Left renal pelvis (tissue), 4 donors: Measurements from ENCODE around the gene DOCK2. TPM values are rescaled to one million over a fixed set of nuclear protein-coding genes. Genes with fewer than 3 reads are reported as not detected.

ENCODE experiments used
- DNase-seq, 4 donors: peaks; one replicate each; pipeline ENCODE4 v3.0.0-alpha.2; 2013; ENCODE audit warnings: low read depth in 4 of 4, low spot score in 3 of 4
- polyA plus RNA-seq, 4 donors: library from polyadenylated mRNA; unstranded; fragments of 120-200 nt; gene quantifications; one replicate each; pipeline ENCODE4 v1.2.1, GENCODE V29; 2013; ENCODE audit not compliant: insufficient read length in 4 of 4

Gene DOCK2
- polyA plus RNA-seq, 4 donors, result 2.7 to 5.8 (median 3.0) TPM

DNA sequence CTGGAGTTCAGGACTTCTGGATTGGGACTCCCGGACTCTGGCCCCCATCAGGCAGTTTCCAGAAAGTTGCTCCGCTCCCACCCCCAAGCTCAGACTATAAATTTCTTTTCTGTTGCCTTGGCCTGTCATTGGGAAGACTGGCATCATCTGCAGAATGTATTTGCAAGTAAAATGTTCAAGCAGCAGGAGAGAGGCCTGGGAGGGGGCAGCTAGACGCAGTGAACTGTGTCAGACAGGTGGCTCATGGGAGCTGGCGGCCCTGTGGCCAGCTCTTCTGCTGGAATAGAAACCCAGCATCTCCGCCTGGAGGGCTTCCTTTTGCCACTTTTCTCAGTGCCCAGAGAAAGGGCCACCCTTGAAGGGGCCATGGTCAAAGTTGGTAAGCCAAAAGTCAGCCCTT lies 327.2 kb downstream of the DOCK2 start:
- DNase-seq, result no peak

GRCh38 chr5:169970339-169970738 lies 333.3 kb downstream of the DOCK2 start:
- no peak for DNase-seq

- DNase-seq, result no peak
These were observed 334.1 kb downstream of the DOCK2 start for GRCh38 chr5:169970911-169971765.

GRCh38 chr5:169971780-169972179 lies 334.7 kb downstream of the DOCK2 start:
- DNase-seq, result no peak

DNA sequence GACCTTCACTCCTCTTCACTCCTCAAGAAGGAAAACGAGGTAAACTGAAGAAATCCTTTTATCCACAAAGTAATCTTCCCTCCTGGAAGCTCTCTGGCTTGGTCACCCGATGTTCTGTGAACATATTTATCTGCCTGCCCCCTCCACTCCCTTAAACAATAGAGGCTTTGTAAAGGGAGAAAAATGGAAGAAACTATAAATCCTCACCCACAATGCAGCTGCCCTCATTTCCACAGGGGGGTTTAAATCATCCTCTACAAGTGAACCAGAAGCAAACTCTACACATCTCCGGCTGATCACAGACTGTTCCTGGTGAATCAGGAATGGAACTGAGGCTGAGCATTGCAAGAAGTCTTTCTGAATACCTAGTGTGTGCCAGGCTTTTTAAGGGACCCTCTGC lies 336.0 kb downstream of the DOCK2 start:
- no peak for DNase-seq

GRCh38 chr5:169974121-169974770 lies 337.2 kb downstream of the DOCK2 start:
- no peak for DNase-seq

DNA sequence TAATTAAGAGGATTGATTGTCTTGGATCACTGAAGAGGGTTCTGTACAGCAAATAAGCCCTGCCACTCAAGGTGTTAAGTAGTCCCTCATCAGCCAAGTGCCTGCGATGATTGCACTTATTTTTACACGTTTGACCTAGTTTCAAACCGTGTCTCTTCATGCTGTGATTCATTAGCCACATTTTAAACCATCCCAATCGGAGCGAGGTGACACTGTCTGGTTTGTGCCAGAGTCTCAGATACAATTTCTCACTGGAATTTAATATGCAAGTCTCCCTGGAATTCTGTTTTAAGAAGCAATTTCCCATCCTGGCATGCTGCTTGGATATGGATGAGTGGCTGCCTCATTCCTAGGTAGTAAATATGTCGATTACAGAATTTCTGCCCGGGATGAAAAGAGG lies 341.6 kb downstream of the DOCK2 start:
- DNase-seq, result no peak

DNA sequence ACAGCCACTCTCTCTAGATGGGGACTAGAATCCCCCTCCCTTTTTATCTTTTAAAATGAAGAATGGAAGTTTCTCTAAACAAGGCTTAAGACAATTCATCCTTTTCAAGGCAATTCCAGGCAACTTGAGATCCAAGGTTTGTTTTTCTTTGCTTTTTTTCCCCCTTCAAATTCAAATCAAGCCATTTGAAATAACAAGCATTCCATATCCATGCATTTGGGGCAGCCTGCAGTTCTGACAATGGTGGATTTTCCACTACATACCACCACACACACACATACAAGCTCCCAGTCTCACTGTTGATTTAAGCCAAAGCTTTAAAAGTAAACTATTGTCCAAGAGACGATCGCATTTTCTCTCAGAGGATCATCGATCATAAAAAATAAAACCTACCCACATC lies 342.8 kb downstream of the DOCK2 start:
- no peak for DNase-seq

DNA sequence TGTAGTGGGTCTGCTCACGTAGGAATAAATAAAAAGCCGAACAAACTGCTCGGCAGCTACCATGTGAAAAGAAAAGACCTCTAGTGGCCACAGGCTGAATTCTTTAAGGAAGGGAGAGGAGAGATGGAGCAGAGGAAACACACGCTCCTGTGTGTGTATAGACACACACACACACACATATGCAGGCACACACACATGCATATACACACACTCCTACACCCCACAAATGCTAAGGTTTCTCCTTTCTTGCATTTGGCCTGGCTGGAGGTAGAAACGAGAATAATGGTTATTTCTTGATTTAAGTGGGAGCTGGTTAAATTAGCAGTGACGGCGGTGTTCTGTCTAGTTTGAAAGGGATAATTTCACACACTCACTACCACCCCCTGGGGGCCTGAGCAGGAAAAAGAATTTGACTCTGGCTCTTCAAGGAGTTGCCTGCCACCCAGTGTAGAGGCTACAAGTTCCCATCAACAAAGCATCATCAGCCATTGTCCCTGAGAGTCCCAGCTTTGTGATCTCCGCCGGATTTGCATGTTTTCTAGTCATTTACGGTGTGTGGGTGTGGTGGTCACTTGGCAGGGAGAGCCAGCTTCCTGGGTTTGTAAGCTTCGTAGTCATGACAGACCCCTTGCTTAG lies 343.5 kb downstream of the DOCK2 start, which contains the start of gene INSYN2B:
TSS of gene INSYN2B (minus strand) at position 78 of the 636 bp plus-strand sequence. CDS start 96,597 bp downstream, outside the sequence.
- peak; percentile 75 to 81 (median 79) for DNase-seq

GRCh38 chr5:169988206-169988605 lies 351.1 kb downstream of the DOCK2 start:
- DNase-seq, result no peak

- no peak for DNase-seq
These were observed 351.9 kb downstream of the DOCK2 start for GRCh38 chr5:169988947-169989346.

- DNase-seq, result no peak
These were observed 352.3 kb downstream of the DOCK2 start for GRCh38 chr5:169989365-169989764.

DNA sequence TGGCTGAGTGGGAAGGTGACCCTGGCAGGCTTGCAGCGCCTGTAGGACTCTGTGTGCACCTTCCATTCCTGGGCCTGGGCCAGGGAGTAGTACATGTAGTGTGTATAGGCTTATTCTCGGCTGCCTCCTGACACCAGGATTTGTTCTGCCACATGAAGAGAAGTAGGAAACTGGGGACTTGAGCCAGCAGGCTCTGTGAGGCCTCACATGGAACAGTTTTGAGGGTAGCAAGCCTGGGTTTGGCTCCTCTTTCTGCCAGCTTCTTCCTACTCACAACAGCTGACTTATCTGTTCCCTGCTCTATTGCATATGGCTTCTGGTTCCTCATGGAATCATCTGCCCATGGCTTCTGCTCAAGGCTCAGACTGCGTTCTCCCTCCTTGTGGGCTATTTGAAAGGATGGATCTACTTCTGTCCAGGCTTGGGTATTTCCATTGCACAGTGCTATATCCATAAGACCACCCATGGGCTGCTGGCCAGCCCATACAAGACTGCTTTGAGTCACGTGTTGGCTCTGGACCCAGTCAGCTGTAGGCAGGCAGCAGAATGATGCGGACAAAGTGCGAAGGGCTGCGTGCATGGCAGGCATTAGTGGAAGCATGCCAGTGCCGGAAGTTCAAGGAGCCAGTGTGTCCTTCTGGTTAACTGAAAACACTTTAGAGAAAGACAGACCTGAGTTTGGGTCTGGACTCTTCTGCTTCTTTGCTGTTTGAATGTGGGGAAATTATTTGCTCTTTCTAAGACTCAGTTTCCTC lies 354.2 kb downstream of the DOCK2 start:
- no peak for DNase-seq

DNA sequence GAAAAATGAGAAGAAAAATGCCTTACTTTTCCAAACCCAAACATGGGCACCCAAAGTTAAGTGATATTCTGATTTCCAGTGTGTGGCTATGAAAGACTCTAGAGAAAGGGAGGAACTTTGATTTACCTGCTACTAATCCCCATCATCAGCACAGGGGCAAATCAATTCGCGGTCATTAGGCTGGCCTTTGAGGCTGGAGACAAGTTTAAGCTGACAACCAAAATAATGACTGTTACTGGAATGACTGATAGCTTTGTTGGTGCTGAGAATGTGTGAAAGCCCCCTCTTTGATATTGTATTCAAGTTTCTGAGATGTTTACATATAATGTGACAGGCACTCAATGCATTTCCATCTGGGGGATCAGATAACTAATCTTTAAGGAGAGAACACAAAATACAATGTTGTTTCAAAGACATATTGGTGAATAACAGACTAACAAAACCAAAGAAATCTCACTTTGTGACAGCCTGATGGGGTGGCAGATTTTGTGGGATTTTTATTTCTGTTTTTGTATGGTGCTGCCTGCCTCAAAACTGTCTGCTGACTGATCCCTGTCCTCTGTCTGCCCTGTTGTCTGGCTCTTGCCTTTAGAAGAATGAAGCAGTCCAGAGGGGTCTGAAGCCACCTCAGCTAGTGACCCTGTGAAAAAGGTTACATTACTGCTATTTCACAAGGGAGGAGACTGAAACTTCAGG lies 355.9 kb downstream of the DOCK2 start:
- DNase-seq, result no peak

DNA sequence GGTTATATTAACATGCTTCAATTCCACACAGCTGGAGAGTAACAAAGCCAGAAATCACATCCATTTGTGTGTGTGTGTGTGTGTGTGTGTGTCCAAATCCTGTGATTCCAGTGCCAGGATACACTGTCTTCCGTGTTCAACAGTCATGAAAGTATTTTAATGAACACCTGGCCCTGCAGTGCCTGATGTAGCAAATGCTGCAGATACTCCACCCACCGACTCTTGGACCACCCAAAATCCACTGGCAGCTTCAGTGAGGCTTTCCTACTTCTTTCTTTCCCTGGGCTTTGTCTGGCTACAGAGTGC lies 356.4 kb downstream of the DOCK2 start:
- no peak for DNase-seq

DNA sequence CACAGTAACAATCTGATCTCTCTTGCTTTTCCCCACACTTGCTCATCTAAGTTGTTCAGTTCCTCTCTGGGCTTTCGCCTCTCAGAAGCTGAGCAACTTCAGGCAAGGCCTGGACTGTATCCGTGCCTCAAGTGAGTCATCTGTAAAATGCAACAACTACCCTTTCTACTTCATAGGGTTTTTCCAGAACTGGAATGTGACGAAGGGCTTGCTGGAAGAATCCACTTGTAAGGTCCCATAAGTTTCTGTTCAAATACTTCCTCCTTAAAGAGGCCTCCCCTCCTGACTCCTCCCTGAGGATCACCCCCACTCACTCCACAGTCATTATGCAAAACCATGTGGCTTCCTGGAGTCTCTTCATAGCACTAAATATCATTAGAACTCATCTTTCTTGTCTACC lies 360.7 kb downstream of the DOCK2 start:
- DNase-seq, result no peak

- DNase-seq, result no peak
These were observed 362.5 kb downstream of the DOCK2 start for GRCh38 chr5:169999621-170000020.

DNA sequence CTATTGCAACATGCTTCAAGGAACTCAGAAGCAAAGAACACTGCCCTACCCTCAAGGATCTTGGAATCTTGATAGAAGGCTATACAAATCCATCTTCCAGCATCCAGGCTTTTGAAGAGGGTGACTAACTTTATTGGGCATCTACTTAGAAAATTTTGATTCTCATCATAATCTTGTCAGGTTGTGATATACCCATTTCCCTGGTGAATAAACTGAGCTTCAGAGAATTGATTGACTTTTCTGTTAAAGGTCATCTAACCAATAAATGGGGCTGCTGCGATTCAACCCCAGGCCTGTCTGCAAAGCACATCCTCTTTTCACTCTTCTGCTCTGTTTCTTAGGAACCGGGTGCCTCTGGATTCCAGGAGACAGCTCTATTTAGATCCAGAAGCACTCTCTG lies 363.1 kb downstream of the DOCK2 start:
- DNase-seq, result no peak

- DNase-seq, result peak in 1 of 4 donors; percentile 40
These were observed 368.9 kb downstream of the DOCK2 start for GRCh38 chr5:170006021-170006420.

- DNase-seq, result no peak
These were observed 371.3 kb downstream of the DOCK2 start for GRCh38 chr5:170008376-170008775.
